Peyer's patch (tissue), 4 donors: ENCODE results near the gene TMOD2.

ENCODE experiments used
- CTCF ChIP-seq, 6 experiments: fragments of 450-650 bp in 4 of 6; fragments of 200-600 bp in 2 of 6; sonication (generic) in 1 of 6; IDR thresholded peaks; one replicate each; pipeline ENCODE4 v1.5.1; 2017 to 2019; ENCODE audit warnings: antibody characterized with exemption in 6 of 6, mild to moderate bottlenecking in 3 of 6, moderate library complexity in 1 of 6
- POLR2A ChIP-seq, 2 donors: fragments of 450-650 bp; IDR thresholded peaks; one replicate each; pipeline ENCODE4 v1.5.1; 2017; ENCODE audit warnings: antibody characterized with exemption in 2 of 2, mild to moderate bottlenecking in 2 of 2, moderate library complexity in 2 of 2

DNA sequence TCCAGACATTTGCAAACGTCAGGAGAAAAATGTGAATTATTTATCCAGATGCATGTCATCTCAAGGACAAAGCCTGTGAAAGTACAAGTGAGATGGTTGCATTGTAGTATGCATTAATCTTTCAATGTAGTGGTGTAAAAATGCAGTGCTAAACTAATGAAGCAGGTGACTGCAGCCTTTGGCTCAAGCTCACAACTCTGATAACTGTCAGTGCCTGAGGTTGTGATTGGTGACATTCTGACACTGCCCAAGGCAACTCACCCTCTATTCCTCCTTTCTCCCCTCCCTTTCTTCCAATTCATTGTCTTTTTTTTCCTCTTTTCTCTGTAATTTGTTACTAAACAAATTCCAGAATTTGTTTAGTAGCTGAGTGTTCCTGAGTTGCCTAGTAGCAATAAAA is 58.1 kb downstream of the TMOD2 start:
- no peak for TF ChIP-seq CTCF (IDR thresholded peaks at IDR 0.05)
- no peak for TF ChIP-seq POLR2A (IDR thresholded peaks at IDR 0.05)
